Stomach (tissue), 9 donors: ENCODE data around the gene CHRNA5. TPM values are rescaled to one million over a fixed set of nuclear protein-coding genes. Genes with fewer than 3 reads are reported as not detected.
"Not testable (repeated sequence)": the region's sequence is repeated elsewhere in the genome, so short reads cannot be mapped to it uniquely, and the experiment has no call there.

Experiments
- DNase-seq, 2 donors: peaks; one replicate each; pipeline versions ENCODE4 v3.0.0 to v3.0.0-alpha.2; 2013 to 2019
- H3K27ac ChIP-seq, 5 donors: fragments of 200-600 bp in 4 of 5; sonication (generic) in 4 of 5; one replicate each; pipeline ENCODE4 v1.5.1; 2013 to 2019; ENCODE audit warnings: mild to moderate bottlenecking in 1 of 5, moderate library complexity in 1 of 5
- H3K27me3 ChIP-seq, 3 donors: fragments of 200-600 bp; sonication (generic); one replicate each; pipeline ENCODE4 v1.5.1; 2017 to 2019; ENCODE audit warnings: mixed run types in 1 of 3
- H3K36me3 ChIP-seq, 4 donors: fragments of 200-600 bp; sonication (generic); 1 replicate in 3 of 4; 2 replicates in 1 of 4; pipeline ENCODE4 v1.5.1; 2016 to 2019
- H3K4me1 ChIP-seq, 4 donors: fragments of 200-600 bp; sonication (generic); one replicate each; pipeline ENCODE4 v1.5.1; 2016 to 2019
- H3K4me3 ChIP-seq, 4 donors: fragments of 200-600 bp; sonication (generic) in 3 of 4; one replicate each; pipeline ENCODE4 v1.5.1; 2016 to 2019; ENCODE audit warnings: mild to moderate bottlenecking in 1 of 4
- H3K9me3 ChIP-seq, 4 donors: fragments of 200-600 bp; sonication (generic); one replicate each; pipeline ENCODE4 v1.5.1; 2016 to 2019
- CTCF ChIP-seq, 7 experiments: fragments of 450-650 bp in 4 of 7; fragments of 200-600 bp in 3 of 7; sonication (generic) in 3 of 7; IDR thresholded peaks; one replicate each; pipeline ENCODE4 v1.5.1; 2016 to 2019; ENCODE audit warnings: antibody characterized with exemption in 7 of 7, control low read depth in 2 of 7, mild to moderate bottlenecking in 1 of 7
- EP300 ChIP-seq: sonication (generic); formaldehyde crosslinking; IDR thresholded peaks from one replicate; pipeline ENCODE4 v1.6.1; 2017; ENCODE audit warnings: antibody characterized with exemption
- POLR2A ChIP-seq, 4 donors: fragments of 450-650 bp; IDR thresholded peaks; one replicate each; pipeline ENCODE4 v1.6.1; 2016; ENCODE audit warnings: antibody characterized with exemption in 4 of 4, control low read depth in 2 of 4, mild to moderate bottlenecking in 1 of 4, moderate library complexity in 1 of 4
- POLR2AphosphoS5 ChIP-seq, 3 donors: sonication (generic); formaldehyde crosslinking; IDR thresholded peaks; one replicate each; pipeline ENCODE4 v1.6.1; 2016; ENCODE audit warnings: antibody characterized with exemption in 3 of 3
- WGBS, 5 donors: extraction: QIAGEN DNeasy Blood & Tissue Kit in 3 of 5; methylation state at CpG; one replicate each; pipeline versions ENCODE4 v1.1.5 to v1.1.7; 2013 to 2018; 5-methylcytosine and 5-hydroxymethylcytosine counted together
- intact Hi-C: fragments of 100-400 bp; cut with DNase I; formaldehyde crosslinking; loops from one replicate; pipeline ENCODE4 v1.15.1; 2023; ENCODE audit warnings: low total_unique reads
- polyA plus RNA-seq, 3 donors: library from polyadenylated mRNA; stranded (reverse); fragments of 200-250 nt; gene quantifications; one replicate each; pipeline ENCODE4 v1.2.3, GENCODE V29; 2013
- total RNA-seq, 5 donors: library from RNA; depleted of rRNA; stranded (reverse); fragments of >200 nt; gene quantifications; one replicate each; pipeline versions ENCODE4 v1.1.0 to v1.2.3, GENCODE V29; 2014 to 2016
- donor health status: healthy with polysubstance abuse.
- donor health status: Bipolar disorder and iron deficiency.
- donor health status: healthy.

Gene CHRNA5
- total and polyA plus RNA-seq, 8 donors, result 1.1 to 1.8 (median 1.3) TPM; not detected in 4

- peaks cover 0 to 2% (median 0%) of the 10 kb centered on the region in 4 donors for H3K36me3 ChIP-seq
- no peak for DNase-seq
- no peak overlapping the region for H3K4me3 ChIP-seq
- no peaks in the 10 kb centered on the region for H3K9me3 ChIP-seq
- H3K27me3 ChIP-seq, result peaks cover 0 to 4% (median 0%) of the 10 kb centered on the region in 3 donors
- WGBS, 5 donors, result 36 to 62% (median 53%) methylated on average over 2 of the region's 2 CpGs
- no peaks in the 10 kb centered on the region for H3K4me1 ChIP-seq
- intact Hi-C loops, result no loop called here
- no peak for TF ChIP-seq EP300
- no peak for TF ChIP-seq CTCF (IDR thresholded peaks at IDR 0.05)
- no peak for TF ChIP-seq POLR2AphosphoS5 (IDR thresholded peaks at IDR 0.05)
- TF ChIP-seq POLR2A (IDR thresholded peaks at IDR 0.05), result no peak
- no peak overlapping the region for H3K27ac ChIP-seq
Measured at GRCh38 chr15:78604420-78604819, 39.1 kb downstream of the CHRNA5 start.

GRCh38 chr15:78605201-78605600 lies 39.9 kb downstream of the CHRNA5 start:
- TF ChIP-seq POLR2AphosphoS5 (IDR thresholded peaks at IDR 0.05), result no peak
- TF ChIP-seq EP300, result no peak
- no peak for TF ChIP-seq CTCF (IDR thresholded peaks at IDR 0.05)
- no peak for TF ChIP-seq POLR2A (IDR thresholded peaks at IDR 0.05)
- WGBS, 5 donors, result 87 to 95% (median 93%) methylated on average over 5 of the region's 5 CpGs
- Histone ChIP-seq H3K36me3 (peaks cover 0 to 2% (median 0%) of the 10 kb centered on the region in 4 donors), H3K27ac (no peak overlapping the region), H3K27me3 (peaks cover 0 to 4% (median 0%) of the 10 kb centered on the region in 3 donors), H3K9me3 (no peaks in the 10 kb centered on the region), H3K4me3 (no peak overlapping the region), H3K4me1 (no peaks in the 10 kb centered on the region)
- intact Hi-C loops, result no loop called here
- DNase-seq, result no peak

GRCh38 chr15:78605680-78606079 lies 40.4 kb downstream of the CHRNA5 start:
- 78 to 89% (median 85%) methylated on average over 4 of the region's 4 CpGs for WGBS, 5 donors
- H3K36me3 ChIP-seq, result peaks cover 0 to 2% (median 0%) of the 10 kb centered on the region in 4 donors
- H3K4me3 ChIP-seq, result no peak overlapping the region
- DNase-seq, result no peak
- no peaks in the 10 kb centered on the region for H3K9me3 ChIP-seq
- no peaks in the 10 kb centered on the region for H3K4me1 ChIP-seq
- intact Hi-C loops, result no loop called here
- no peak for TF ChIP-seq POLR2AphosphoS5 (IDR thresholded peaks at IDR 0.05)
- TF ChIP-seq POLR2A (IDR thresholded peaks at IDR 0.05), result no peak
- TF ChIP-seq EP300, result no peak
- no peak for TF ChIP-seq CTCF (IDR thresholded peaks at IDR 0.05)
- H3K27ac ChIP-seq, result no peak overlapping the region
- peaks cover 0 to 4% (median 0%) of the 10 kb centered on the region in 3 donors for H3K27me3 ChIP-seq

- intact Hi-C loops, H3K4me3 ChIP-seq, H3K4me1 ChIP-seq, H3K27me3 ChIP-seq, H3K36me3 ChIP-seq, DNase-seq, H3K9me3 ChIP-seq, H3K27ac ChIP-seq: not testable (repeated sequence)
- 85 to 90% (median 87%) methylated on average over 1 to 3 of the region's 3 CpGs for WGBS, 5 donors
Measured at GRCh38 chr15:78609551-78609950, 44.2 kb downstream of the CHRNA5 start.

GRCh38 chr15:78614021-78614420 lies 48.7 kb downstream of the CHRNA5 start:
- no peaks in the 10 kb centered on the region for H3K36me3 ChIP-seq
- no peak for TF ChIP-seq POLR2AphosphoS5 (IDR thresholded peaks at IDR 0.05)
- 57 to 66% (median 60%) methylated on average over 3 of the region's 3 CpGs for WGBS, 5 donors

More at GRCh38 chr15:78614021-78614420, 48.7 kb downstream of the CHRNA5 start:
- Histone ChIP-seq H3K27ac (no peak overlapping the region), H3K9me3 (no peaks in the 10 kb centered on the region), H3K4me1 (peaks cover 0 to 6% (median 3%) of the 10 kb centered on the region in 4 donors), H3K4me3 (no peak overlapping the region), H3K27me3 (peaks cover 0 to 6% (median 4%) of the 10 kb centered on the region in 3 donors)
- no peak for DNase-seq
- intact Hi-C loops, result no loop called here
